Uterus (tissue), 2 donors: ENCODE results near the gene PDF.

Experiments used
- CTCF ChIP-seq, 4 experiments: fragments of 200-600 bp in 2 of 4; fragments of 450-650 bp in 2 of 4; sonication (generic) in 2 of 4; IDR thresholded peaks; one replicate each; pipeline ENCODE4 v1.5.1; 2016 to 2019; ENCODE audit warnings: antibody characterized with exemption in 4 of 4, mild to moderate bottlenecking in 2 of 4, moderate library complexity in 1 of 4
- POLR2A ChIP-seq, 2 donors: fragments of 450-650 bp; IDR thresholded peaks; one replicate each; pipeline ENCODE4 v1.6.1; 2016; ENCODE audit warnings: antibody characterized with exemption in 2 of 2, mild to moderate bottlenecking in 1 of 2, moderate library complexity in 1 of 2

- TF ChIP-seq POLR2A (IDR thresholded peaks at IDR 0.05), result no peak
- no peak for TF ChIP-seq CTCF (IDR thresholded peaks at IDR 0.05)
Observed at GRCh38 chr16:69277413-69277812, 53.0 kb downstream of the PDF start.
